ENCODE data around the gene UFSP2.

UFSP2 gene

DNA sequence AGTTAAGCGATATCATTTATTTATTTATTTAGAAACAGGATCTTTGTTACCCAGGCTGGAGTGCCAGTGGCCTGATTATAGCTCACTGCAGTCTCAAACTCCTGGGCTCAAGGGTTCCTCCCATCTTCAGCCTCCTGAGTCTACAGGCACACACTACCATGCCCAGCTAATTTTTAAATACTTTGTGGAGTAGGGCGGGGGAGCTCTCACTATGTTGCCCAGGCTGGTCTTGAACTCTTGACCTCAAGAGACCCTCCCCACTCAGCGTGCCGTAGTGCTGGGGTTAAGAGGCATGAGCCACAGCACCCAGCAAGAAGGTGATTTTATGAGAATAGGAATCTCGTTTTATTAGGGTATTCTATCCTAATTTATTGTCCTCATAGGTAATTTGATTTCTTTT lies 3.9 kb upstream of the UFSP2 start:
- no peaks in the 10 kb centered on the region for H3K27me3 ChIP-seq (ENCODE audit: control insufficient read depth in 5 of 5, insufficient read depth in 4 of 5, low read length in 5 of 5)

DNA sequence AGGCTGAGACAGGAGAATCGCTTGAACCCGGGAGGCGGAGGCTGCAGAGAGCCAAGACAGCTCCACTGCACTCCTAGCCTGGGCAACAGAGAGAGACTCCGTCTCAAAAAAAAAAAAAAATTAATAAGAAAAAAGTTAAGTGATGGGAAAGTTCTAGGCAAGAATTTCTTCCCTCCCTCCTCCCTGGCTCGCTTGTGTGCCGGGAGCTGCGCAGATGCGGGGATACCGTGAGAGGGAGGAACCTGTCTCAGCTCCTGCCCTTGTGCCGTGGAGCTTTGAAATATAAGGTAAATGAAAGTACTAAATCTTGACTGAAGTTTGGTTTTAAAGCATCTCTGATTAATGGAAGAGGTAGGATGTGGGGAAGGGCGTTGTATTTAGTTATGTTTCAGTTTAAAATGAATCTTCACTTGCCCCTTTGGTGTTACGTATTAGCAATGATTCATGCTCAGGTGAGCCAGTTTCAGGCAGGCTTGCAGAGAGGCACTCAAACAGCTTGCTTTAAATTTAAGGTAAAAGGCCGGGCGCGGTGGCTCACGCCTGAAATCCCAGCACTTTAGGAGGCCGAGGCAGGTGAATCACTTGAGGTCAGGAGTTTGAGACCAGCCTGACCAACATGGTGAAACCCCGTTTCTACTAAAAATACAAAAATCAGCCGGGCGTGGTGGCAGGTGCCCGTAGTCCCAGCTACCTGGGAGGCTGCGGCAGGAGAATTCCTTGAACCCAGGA lies 1.4 kb upstream of the UFSP2 start:
- Histone ChIP-seq H3K27me3 (ENCODE audit: control insufficient read depth in 5 of 5, insufficient read depth in 4 of 5, low read length in 5 of 5) (no peaks in the 10 kb centered on the region), H3K4me1 (ENCODE audit: control insufficient read depth in 5 of 5, insufficient read depth in 5 of 5, low read length in 5 of 5) (peaks cover 4 to 24% (median 24%) of the 10 kb centered on the region in 5 donors), H3K36me3 (ENCODE audit: control insufficient read depth in 5 of 5, insufficient read depth in 5 of 5, low read length in 5 of 5) (peaks cover 0 to 1% (median 0%) of the 10 kb centered on the region in 5 donors), H3K9me3 (ENCODE audit: control insufficient read depth in 5 of 5, low read length in 5 of 5) (no peaks in the 10 kb centered on the region), H3K9ac (ENCODE audit: low read length in 5 of 5) (no peak overlapping the region), H3K4me3 (ENCODE audit: low read depth in 1 of 5, low read length in 5 of 5) (no peak overlapping the region), H3K27ac (ENCODE audit: low read depth, low read length) (no peak overlapping the region)

More for the DNA sequence above, 3.9 kb upstream of the UFSP2 start:
- Histone ChIP-seq H3K4me3 (ENCODE audit: low read depth in 1 of 5, low read length in 5 of 5) (no peak overlapping the region), H3K9me3 (ENCODE audit: control insufficient read depth in 5 of 5, low read length in 5 of 5) (no peaks in the 10 kb centered on the region), H3K27ac (ENCODE audit: low read depth, low read length) (no peak overlapping the region), H3K36me3 (ENCODE audit: control insufficient read depth in 5 of 5, insufficient read depth in 5 of 5, low read length in 5 of 5) (no peaks in the 10 kb centered on the region), H3K4me1 (ENCODE audit: control insufficient read depth in 5 of 5, insufficient read depth in 5 of 5, low read length in 5 of 5) (peaks cover 3 to 12% (median 11%) of the 10 kb centered on the region in 5 donors), H3K9ac (ENCODE audit: low read length in 5 of 5) (no peak overlapping the region)

DNA sequence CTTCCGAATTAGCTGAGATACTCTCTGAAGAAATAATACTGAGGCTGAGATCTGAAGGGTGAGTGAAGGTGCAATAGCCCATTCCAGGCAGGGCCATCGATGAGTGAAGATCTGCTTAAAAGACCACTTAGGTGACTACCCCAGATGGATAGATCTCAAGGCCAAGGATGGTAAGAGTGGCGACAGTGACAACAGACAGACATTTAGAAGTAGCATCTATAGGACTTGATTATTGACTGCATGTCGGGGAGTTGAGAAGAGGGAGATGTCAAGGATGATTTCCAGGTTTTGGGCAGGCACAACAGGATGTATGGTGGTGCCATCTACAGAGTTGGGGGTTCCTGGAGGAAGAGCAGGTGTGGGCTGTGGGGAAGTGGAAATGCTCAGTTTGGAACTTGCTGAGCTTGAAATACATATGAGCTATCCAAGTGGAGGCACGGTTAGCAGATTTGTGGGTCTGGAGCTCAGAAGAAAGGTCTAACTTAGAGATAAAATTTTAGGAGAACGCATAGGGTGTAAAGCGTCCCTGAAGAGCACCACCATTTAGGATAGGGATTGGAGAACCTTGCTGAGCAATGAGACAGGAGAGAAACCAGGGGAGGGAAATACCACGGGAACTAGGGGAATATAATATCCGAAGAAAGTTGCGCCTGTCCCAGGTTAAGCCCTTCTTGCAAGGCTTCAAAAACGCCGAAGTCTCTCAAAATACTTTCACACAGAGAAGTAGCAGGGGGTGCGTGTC lies 688 bp downstream of the UFSP2 start:
- Histone ChIP-seq H3K9ac (ENCODE audit: low read length in 5 of 5) (peak overlapping the region; percentile 88 to 94 (median 91)), H3K4me1 (ENCODE audit: control insufficient read depth in 5 of 5, insufficient read depth in 5 of 5, low read length in 5 of 5) (peaks cover 4 to 29% (median 24%) of the 10 kb centered on the region in 5 donors), H3K36me3 (ENCODE audit: control insufficient read depth in 5 of 5, insufficient read depth in 5 of 5, low read length in 5 of 5) (peaks cover 0 to 13% (median 10%) of the 10 kb centered on the region in 5 donors), H3K27me3 (ENCODE audit: control insufficient read depth in 5 of 5, insufficient read depth in 4 of 5, low read length in 5 of 5) (no peaks in the 10 kb centered on the region), H3K9me3 (ENCODE audit: control insufficient read depth in 5 of 5, low read length in 5 of 5) (no peaks in the 10 kb centered on the region), H3K27ac (ENCODE audit: low read depth, low read length) (peak overlapping the region; percentile 93), H3K4me3 (ENCODE audit: low read depth in 1 of 5, low read length in 5 of 5) (peak overlapping the region; percentile 83 to 98 (median 90))

DNA sequence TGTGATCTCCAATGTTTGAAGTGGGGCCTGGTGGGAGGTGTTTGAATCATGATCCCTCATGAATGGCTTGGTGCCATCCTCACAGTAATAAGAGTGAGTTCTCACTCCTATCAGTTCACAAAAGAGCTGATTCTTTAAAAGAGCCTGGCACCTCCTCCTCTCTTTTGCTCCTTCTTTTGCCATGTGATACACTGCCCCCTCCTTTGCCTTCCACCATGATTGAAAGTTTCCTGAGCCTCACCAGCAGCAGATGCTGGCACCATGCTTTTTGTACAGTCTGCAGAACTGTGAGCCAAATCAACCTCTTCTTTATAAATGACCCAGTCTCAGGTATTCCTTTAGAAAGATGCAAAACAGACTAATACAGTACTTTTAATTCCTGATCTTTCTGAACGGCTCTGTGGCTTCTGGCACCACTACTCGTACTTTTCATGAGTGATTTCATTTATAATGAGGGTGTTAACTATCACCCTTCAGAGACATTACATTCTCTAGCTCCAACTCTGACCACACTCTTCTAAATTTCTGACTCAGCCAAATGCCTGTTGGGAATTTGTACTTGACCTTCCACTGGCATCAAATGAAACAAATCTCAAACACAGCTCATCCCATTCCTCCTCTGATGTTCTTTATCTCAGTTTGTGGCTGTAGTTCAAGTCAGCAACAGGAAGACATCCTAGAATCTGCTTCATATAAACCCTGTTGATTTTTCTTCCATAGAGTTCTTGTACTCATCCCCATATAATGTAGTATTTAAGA lies 4.2 kb downstream of the UFSP2 start:
- H3K9me3 ChIP-seq (ENCODE audit: control insufficient read depth in 5 of 5, low read length in 5 of 5) = no peaks in the 10 kb centered on the region
- no peak overlapping the region for H3K27ac ChIP-seq (ENCODE audit: low read depth, low read length)
- H3K4me1 ChIP-seq (ENCODE audit: control insufficient read depth in 5 of 5, insufficient read depth in 5 of 5, low read length in 5 of 5) = peaks cover 4 to 29% (median 24%) of the 10 kb centered on the region in 5 donors
- H3K27me3 ChIP-seq (ENCODE audit: control insufficient read depth in 5 of 5, insufficient read depth in 4 of 5, low read length in 5 of 5) = no peaks in the 10 kb centered on the region
- no peak overlapping the region for H3K4me3 ChIP-seq (ENCODE audit: low read depth in 1 of 5, low read length in 5 of 5)
- H3K9ac ChIP-seq (ENCODE audit: low read length in 5 of 5) = no peak overlapping the region
- H3K36me3 ChIP-seq (ENCODE audit: control insufficient read depth in 5 of 5, insufficient read depth in 5 of 5, low read length in 5 of 5) = peaks cover 16 to 32% (median 29%) of the 10 kb centered on the region in 5 donors

DNA sequence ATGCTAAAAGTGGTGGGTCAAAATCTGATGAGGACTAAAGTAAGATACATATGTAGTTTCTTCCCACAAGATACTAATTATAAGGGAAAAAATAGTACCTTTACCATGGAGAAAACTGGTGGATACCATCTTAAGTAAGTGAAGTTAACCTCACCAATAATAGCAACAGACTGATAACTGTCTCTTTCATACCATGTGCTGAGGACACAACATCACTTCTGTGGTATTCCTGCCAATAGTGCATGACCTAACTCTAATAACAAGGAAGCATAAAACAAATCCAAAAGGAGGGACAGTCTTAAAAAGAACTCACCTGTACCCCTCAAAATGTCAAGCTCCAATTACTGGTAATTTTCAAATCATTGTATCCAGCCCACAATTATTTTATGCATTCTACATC lies 8.8 kb downstream of the UFSP2 start:
- Histone ChIP-seq H3K4me1 (ENCODE audit: control insufficient read depth in 5 of 5, insufficient read depth in 5 of 5, low read length in 5 of 5) (peaks cover 0 to 9% (median 4%) of the 10 kb centered on the region in 5 donors), H3K27ac (ENCODE audit: low read depth, low read length) (no peak overlapping the region), H3K9ac (ENCODE audit: low read length in 5 of 5) (no peak overlapping the region), H3K36me3 (ENCODE audit: control insufficient read depth in 5 of 5, insufficient read depth in 5 of 5, low read length in 5 of 5) (peaks cover 40 to 58% (median 58%) of the 10 kb centered on the region in 5 donors), H3K4me3 (ENCODE audit: low read depth in 1 of 5, low read length in 5 of 5) (no peak overlapping the region), H3K9me3 (ENCODE audit: control insufficient read depth in 5 of 5, low read length in 5 of 5) (no peaks in the 10 kb centered on the region), H3K27me3 (ENCODE audit: control insufficient read depth in 5 of 5, insufficient read depth in 4 of 5, low read length in 5 of 5) (no peaks in the 10 kb centered on the region)

DNA sequence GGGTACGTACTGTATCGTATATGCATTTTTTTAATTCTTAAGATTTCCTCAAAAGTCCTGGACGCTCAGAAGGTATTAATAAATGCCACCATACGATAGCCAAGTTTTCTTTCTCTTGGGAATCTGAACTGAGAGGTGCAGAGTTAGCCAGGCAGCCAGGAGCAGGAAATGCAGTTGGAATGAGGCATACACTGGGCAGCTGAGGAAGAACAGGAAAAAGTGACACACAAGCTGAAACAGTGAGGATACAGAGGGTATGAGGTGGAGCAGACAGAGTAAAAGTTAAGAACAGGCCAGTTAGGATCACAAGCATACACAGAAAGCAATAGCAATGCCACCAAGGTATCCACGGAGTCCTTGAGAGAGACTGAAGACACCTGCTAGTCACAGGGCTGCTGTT lies 13.4 kb downstream of the UFSP2 start:
- H3K27ac ChIP-seq (ENCODE audit: low read depth, low read length) = no peak overlapping the region
- H3K27me3 ChIP-seq (ENCODE audit: control insufficient read depth in 5 of 5, insufficient read depth in 4 of 5, low read length in 5 of 5) = no peaks in the 10 kb centered on the region
- no peak overlapping the region for H3K9ac ChIP-seq (ENCODE audit: low read length in 5 of 5)
- no peak overlapping the region for H3K4me3 ChIP-seq (ENCODE audit: low read depth in 1 of 5, low read length in 5 of 5)
- H3K36me3 ChIP-seq (ENCODE audit: control insufficient read depth in 5 of 5, insufficient read depth in 5 of 5, low read length in 5 of 5) = peaks cover 39 to 62% (median 48%) of the 10 kb centered on the region in 5 donors
- peaks cover 0 to 8% (median 4%) of the 10 kb centered on the region in 5 donors for H3K4me1 ChIP-seq (ENCODE audit: control insufficient read depth in 5 of 5, insufficient read depth in 5 of 5, low read length in 5 of 5)
- peaks cover 0 to 2% (median 0%) of the 10 kb centered on the region in 5 donors for H3K9me3 ChIP-seq (ENCODE audit: control insufficient read depth in 5 of 5, low read length in 5 of 5)

DNA sequence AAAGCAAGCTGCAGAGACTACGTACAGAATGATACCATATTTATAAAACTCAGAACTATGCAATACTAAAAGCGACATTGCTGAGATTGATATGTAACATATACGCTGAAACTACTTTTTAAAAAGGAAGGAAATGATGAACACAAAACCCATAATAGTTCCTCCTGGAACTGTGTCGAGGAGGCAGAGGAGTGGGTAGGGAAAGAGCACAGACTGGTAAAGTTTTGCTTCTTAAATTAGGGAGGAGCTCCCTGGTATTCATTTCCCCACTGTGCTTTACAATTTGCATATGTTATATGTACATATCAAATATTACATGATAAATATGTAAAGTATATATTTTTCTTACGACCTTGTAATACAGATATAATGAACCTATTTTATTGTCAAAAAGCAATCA lies 13.9 kb downstream of the UFSP2 start:
- Histone ChIP-seq H3K27me3 (ENCODE audit: control insufficient read depth in 5 of 5, insufficient read depth in 4 of 5, low read length in 5 of 5) (no peaks in the 10 kb centered on the region), H3K9me3 (ENCODE audit: control insufficient read depth in 5 of 5, low read length in 5 of 5) (peaks cover 0 to 2% (median 0%) of the 10 kb centered on the region in 5 donors), H3K9ac (ENCODE audit: low read length in 5 of 5) (no peak overlapping the region), H3K36me3 (ENCODE audit: control insufficient read depth in 5 of 5, insufficient read depth in 5 of 5, low read length in 5 of 5) (peaks cover 34 to 57% (median 43%) of the 10 kb centered on the region in 5 donors), H3K4me3 (ENCODE audit: low read depth in 1 of 5, low read length in 5 of 5) (no peak overlapping the region), H3K27ac (ENCODE audit: low read depth, low read length) (no peak overlapping the region), H3K4me1 (ENCODE audit: control insufficient read depth in 5 of 5, insufficient read depth in 5 of 5, low read length in 5 of 5) (peaks cover 0 to 8% (median 4%) of the 10 kb centered on the region in 5 donors)

DNA sequence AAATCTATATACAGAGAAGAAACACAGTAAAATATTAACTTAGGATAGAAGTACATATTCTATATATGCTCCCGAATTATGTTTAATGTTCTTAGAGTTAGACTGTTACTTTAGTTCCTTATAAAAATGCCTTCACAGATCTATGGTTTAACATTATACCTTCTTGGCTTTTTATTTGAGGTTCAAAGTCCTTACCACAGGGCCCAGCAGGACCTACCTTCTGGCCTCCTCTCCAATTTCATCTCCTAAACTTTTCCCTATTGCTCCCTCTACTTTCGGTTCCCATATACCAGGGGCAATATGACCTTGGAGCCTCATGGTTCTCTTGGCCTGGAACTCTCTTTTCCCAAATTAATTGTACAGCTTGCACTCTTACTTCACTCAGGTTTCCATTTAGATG lies 17.3 kb downstream of the UFSP2 start:
- Histone ChIP-seq H3K27me3 (ENCODE audit: control insufficient read depth in 5 of 5, insufficient read depth in 4 of 5, low read length in 5 of 5) (no peaks in the 10 kb centered on the region), H3K36me3 (ENCODE audit: control insufficient read depth in 5 of 5, insufficient read depth in 5 of 5, low read length in 5 of 5) (peaks cover 25 to 52% (median 40%) of the 10 kb centered on the region in 5 donors), H3K27ac (ENCODE audit: low read depth, low read length) (no peak overlapping the region), H3K4me1 (ENCODE audit: control insufficient read depth in 5 of 5, insufficient read depth in 5 of 5, low read length in 5 of 5) (peaks cover 0 to 8% (median 4%) of the 10 kb centered on the region in 5 donors), H3K9me3 (ENCODE audit: control insufficient read depth in 5 of 5, low read length in 5 of 5) (peaks cover 0 to 2% (median 0%) of the 10 kb centered on the region in 5 donors), H3K4me3 (ENCODE audit: low read depth in 1 of 5, low read length in 5 of 5) (no peak overlapping the region), H3K9ac (ENCODE audit: low read length in 5 of 5) (no peak overlapping the region)

DNA sequence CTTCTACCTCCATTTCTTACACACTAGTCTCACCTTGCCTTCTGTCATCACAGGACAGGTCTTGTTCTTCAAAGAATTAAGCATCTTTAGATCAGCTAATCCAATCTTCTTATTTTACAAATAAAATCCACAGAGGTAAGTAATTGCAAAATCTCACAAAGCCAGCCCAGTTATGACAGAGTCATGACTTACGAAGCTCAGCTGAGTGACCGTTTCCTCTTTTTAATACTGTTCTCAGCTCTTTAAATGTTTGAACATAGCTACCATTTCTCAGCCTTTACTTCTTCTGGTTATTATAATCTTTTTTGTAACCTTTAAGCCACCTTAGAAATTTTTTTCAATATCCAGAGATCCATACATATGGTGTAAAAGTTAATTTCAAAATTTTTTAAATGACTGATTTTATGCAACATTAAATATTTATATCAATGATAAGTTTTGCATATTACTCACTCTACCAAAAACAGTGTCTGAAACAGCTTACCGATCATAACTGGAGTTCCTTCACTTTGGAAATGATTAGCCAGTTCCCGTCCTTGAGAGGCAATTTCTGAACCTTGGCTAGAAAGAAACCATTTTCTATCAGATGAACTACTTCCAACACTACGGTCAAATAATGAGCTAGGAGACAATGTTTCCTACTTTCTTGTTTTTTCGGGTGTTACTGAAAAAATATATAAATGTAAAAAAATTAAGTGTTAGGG lies 20.3 kb downstream of the UFSP2 start:
- H3K9me3 ChIP-seq (ENCODE audit: control insufficient read depth in 5 of 5, low read length in 5 of 5) = peaks cover 0 to 2% (median 0%) of the 10 kb centered on the region in 5 donors
- H3K27me3 ChIP-seq (ENCODE audit: control insufficient read depth in 5 of 5, insufficient read depth in 4 of 5, low read length in 5 of 5) = no peaks in the 10 kb centered on the region
- H3K4me3 ChIP-seq (ENCODE audit: low read depth in 1 of 5, low read length in 5 of 5) = no peak overlapping the region
- peak overlapping the region; percentile 2 for H3K27ac ChIP-seq (ENCODE audit: low read depth, low read length)
- H3K4me1 ChIP-seq (ENCODE audit: control insufficient read depth in 5 of 5, insufficient read depth in 5 of 5, low read length in 5 of 5) = no peaks in the 10 kb centered on the region
- H3K36me3 ChIP-seq (ENCODE audit: control insufficient read depth in 5 of 5, insufficient read depth in 5 of 5, low read length in 5 of 5) = peaks cover 24 to 57% (median 43%) of the 10 kb centered on the region in 5 donors
- no peak overlapping the region for H3K9ac ChIP-seq (ENCODE audit: low read length in 5 of 5)

Measured in subcutaneous abdominal adipose tissue (tissue), 5 donors.